ENCODE data around the gene OR4C45. TPM values are rescaled to one million over a fixed set of nuclear protein-coding genes. Genes with fewer than 3 reads are reported as not detected.
"Not testable (repeated sequence)": the region's sequence is repeated elsewhere in the genome, so short reads cannot be mapped to it uniquely, and the experiment has no call there.

The OR4C45 gene
- not detected in 2 replicates for total RNA-seq (2014; rRNA removed; shearing (Covaris generic))
- polyA plus RNA-seq (2015; cell fraction: cytosol; rRNA removed): not detected in 2 replicates
- not detected in 2 replicates for polyA plus RNA-seq (2015; cell fraction: nucleus; rRNA removed)

- DNase-seq (ENCODE audit: low read depth): no peak
These were observed at the start of gene OR4C45 for GRCh38 chr11:50032574-50032973. Gene OR4C45, plus strand, starts transcription at chr11:50032874.

DNA sequence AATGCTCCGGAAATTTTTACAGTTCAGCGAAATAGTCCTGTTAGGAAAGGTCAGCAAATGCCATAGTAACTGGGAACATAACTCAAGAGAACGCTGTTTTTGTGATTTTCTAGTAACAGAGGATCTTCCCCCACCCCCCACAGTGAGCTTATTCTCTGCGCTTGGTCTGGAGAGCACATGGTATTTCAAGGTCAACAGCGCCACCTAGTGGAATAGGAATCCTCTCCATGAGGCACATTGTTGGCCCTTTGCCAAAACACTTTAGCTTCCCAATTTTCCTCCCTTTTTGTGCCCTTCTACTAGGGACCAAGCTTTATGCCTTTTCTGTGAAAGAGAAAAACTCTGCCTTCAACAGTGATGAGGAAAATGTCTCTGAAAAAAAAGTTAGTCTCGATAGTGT, 37.1 kb upstream of the OR4C45 start:
- peak; percentile 62 for DNase-seq (ENCODE audit: low read depth)

DNA sequence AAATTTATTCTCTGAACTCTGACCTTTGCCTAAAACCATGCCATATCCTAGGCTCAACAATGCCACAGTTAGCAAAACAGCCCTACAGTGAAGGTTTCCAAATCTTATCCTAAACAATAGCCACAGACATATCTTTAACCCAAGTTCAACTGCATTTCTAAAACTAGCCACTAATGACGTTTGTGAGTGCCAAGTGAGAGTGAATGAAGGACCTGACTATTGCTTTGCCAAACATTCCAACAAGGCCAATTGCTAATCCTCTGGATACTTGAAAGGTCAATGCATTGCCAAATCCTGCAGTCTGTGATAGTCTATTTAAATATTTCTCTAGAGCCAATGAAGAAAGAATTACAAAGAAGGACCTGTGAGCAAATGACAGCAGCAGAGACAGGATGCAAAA, 2.5 kb upstream of the OR4C45 start:
- no peak for DNase-seq (ENCODE audit: low read depth)

DNA sequence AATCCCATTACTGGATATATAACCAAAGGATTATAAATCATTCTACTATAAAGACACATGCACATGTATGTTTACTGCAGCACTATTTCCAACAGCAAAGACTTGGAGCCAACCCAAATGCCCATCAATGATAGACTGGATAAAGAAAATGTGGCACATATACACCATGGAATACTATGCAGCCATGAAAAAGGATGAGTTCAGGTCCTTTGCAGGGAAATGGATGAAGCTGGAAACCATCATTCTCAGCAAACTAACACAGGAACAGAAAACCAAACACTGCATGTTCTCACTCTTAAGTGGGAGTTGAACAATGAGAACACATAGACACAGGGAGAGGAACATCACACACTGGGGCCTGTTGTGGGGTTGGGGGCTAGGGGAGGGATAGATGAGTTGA, 3.6 kb downstream of the OR4C45 start:
- DNase-seq (ENCODE audit: low read depth): not testable (repeated sequence)

DNA sequence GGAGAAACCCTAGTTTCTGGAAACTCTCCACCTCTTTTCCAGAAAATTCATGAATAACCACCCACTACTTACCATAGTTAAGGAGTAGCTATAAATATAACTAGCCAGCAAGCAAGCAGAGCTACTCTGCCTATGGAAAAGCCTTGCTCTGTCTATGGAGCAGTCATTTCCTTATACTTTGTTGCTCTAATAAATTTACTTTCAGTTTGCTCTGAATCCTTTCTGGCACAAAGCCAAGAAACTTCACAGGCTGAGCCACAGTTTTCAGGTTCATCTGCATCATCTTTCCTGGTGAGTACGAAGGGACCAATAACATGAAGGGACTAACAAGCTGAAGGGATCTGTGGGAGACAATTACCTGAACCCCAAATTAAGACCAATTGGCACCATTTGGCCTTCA, 4.6 kb downstream of the OR4C45 start:
- DNase-seq (ENCODE audit: low read depth): no peak

DNA sequence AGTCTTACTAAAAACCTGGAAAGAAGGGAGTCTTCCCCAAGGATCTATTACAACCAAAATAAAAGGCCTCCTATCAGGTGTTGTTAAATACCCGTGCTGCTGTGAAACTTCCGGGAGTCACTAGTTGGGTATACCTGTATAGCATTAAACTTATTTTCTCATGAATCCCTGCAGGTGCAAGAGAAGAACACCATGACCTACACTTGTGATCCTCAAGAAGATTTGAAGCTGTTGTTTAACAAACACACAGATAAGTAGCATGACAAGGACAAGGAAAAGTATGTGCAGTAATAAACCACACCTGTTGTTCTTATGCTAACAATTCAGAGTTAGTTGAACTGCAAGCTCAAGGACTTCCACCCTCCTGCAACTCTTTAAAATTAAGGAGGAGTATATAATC, 12.0 kb downstream of the OR4C45 start:
- DNase-seq (ENCODE audit: low read depth): no peak

GRCh38 chr11:50063056-50063455, 30.4 kb downstream of the OR4C45 start:
- not testable (repeated sequence) for DNase-seq (ENCODE audit: low read depth)

GRCh38 chr11:50070389-50070788, 37.7 kb downstream of the OR4C45 start:
- no peak for DNase-seq (ENCODE audit: low read depth)

- DNase-seq (ENCODE audit: low read depth): no peak
These were observed 39.0 kb downstream of the OR4C45 start for GRCh38 chr11:50071584-50072225.

DNA sequence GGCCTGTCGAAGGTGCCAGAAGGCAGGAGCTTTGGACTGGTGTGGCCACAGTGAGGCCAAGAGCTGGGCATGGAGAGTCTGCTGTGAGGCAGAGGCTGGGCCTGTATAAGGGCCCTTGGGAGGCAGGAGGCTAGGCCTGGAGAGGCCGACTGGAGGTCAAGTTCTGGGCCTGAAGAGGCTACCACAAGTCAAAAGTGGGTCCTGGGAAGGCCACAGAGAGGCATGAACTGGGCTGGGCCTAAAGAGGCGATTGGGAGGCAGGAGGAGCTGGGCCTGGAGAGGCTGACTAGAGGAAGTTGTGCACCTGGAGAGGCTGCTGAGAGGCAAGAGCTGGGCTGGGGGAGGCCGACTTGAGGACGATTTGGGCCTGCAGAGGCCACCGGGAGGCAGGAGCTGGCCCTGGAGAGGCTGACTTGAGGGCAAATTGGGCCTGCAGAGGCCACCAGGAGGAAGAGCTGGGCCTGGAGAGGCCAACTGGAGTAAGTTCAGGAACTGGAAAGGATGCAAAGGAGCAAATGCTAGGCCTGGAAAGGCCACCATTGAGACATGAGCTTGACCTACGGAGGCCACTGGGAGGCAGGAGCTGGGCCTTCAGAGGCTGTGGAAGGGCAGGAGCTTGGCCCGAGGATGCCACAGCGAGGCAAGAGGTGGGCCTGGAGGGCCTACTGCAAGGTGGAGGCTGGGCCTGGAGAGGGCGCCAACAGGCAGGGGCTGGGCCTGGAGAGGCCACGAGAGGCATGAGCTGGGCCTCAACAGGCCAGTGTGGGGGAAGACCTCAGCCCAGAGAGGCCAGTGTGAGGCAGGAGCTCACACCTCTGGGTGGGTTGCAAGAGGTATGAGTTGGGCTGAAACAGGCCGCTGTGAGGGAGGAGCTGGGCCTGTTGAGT, 39.8 kb downstream of the OR4C45 start:
- DNase-seq (ENCODE audit: low read depth): no peak

GRCh38 chr11:50073113-50074105, 40.7 kb downstream of the OR4C45 start:
- DNase-seq (ENCODE audit: low read depth): no peak

- no peak for DNase-seq (ENCODE audit: low read depth)
These were observed 41.5 kb downstream of the OR4C45 start for GRCh38 chr11:50074161-50074560.

DNA sequence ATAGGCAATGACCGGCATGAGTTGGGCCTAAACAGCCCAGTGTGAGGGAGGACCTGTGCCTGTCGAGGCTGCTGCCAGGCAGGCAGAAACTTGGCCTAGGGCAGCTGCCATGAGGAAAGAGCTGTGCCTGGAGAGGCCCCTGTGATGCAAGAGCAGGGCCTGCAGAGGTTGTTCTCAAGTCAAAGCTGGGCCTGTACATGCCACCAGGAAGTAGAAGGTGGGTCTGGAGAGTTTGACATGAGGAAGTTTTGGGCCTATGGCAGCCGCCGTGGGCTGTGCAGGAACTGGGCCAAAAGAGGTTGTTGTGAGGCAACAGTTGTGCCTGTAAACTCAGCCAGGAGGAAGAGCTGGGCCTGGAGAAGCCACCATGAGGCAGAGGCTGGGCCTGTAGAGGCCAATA, 43.2 kb downstream of the OR4C45 start:
- DNase-seq (ENCODE audit: low read depth): no peak

GRCh38 chr11:50077526-50077925, 44.9 kb downstream of the OR4C45 start:
- no peak for DNase-seq (ENCODE audit: low read depth)

DNA sequence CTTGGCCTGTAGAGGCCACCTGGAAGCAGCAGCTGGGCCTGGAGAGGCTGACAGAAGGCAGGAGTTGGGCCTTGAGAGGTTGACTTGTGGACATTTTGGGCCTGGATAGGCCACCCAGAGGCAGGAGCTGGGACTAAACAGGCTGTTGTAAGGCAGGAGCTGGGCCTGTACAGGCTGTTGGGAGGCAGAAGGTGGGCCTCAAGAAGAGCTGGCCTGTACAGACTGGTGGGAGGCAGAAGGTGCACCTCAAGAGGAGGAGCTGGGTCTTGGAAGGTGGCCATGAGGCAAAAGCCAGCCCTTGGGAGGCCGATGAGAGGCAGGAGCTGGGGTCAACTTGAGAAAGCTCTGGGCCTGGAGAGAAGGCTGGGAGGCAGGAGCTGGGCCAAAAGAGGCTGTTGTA, 45.3 kb downstream of the OR4C45 start:
- DNase-seq (ENCODE audit: low read depth): no peak

DNA sequence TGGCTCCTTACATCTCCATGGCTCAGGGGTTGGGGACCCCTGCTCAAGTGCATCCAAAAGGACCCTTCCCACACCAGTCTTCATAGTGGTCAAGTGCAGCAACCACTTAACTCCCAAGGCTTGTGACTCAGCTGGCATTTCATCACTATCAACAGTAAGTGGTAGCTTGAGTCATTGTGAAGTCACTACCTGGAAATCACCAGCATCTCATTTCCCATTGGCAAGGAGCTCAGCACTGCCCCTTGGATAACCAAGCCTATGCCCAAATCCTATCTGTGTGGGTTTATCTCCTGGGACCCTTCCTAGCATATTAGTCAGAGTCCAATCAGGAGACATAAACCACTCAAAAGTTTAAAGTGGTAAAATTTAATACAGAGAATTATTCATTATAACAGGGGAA, 46.3 kb downstream of the OR4C45 start:
- DNase-seq (ENCODE audit: low read depth): peak; percentile 82

DNA sequence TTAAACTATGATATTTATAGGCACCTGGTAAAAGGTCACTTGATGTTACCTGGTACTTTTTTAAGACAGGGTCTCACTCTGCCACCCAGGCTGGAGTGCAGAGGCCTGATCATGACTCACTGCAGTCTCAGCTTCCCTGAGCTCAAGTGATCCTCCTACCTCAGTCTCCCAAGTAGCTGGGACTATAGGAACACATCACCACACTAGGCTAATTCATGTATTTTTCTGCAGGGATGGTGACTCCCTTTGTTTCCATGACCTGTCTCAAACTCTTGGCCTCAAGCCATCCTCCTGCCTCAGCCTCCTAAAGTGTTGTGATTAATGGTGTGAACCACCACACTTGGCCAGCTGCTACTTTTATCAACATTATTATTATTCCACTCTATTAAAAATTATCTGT, 47.6 kb downstream of the OR4C45 start:
- peak; percentile 38 for DNase-seq (ENCODE audit: low read depth)
